Endothelial cell of umbilical vein (primary cell): ENCODE results near the gene DNAH6.

Source experiments
- CTCF ChIP-seq, 2 donors: IDR thresholded peaks; 1 replicate in 1 of 2; 2 replicates in 1 of 2; pipeline ENCODE4 v1.5.1; 2011; ENCODE audit warnings: low read length in 2 of 2, mild to moderate bottlenecking in 2 of 2, moderate library complexity in 2 of 2, control low read depth in 1 of 2, inconsistent platforms in 1 of 2, low read depth in 1 of 2; ENCODE audit not compliant: insufficient read depth in 1 of 2; ENCODE audit errors: extremely low read depth in 1 of 2
- EZH2 ChIP-seq: IDR thresholded peaks from 2 replicates; pipeline ENCODE4 v1.6.1; 2012; ENCODE audit warnings: borderline replicate concordance, low read depth, mild to moderate bottlenecking, moderate library complexity, low read length, inconsistent platforms; ENCODE audit not compliant: severe bottlenecking
- FOS ChIP-seq: IDR thresholded peaks from 2 replicates; pipeline ENCODE4 v1.6.1; 2011; ENCODE audit warnings: mild to moderate bottlenecking, low read length, moderate library complexity, borderline replicate concordance; ENCODE audit not compliant: insufficient read depth
- JUN ChIP-seq: IDR thresholded peaks from 2 replicates; pipeline ENCODE4 v1.6.1; 2011; ENCODE audit warnings: borderline replicate concordance, low read depth; ENCODE audit not compliant: insufficient read length, insufficient read depth
- MYC ChIP-seq: IDR thresholded peaks from one replicate; pipeline ENCODE4 v1.6.1; 2011; ENCODE audit warnings: mild to moderate bottlenecking, low read depth, low read length
- POLR2A ChIP-seq: IDR thresholded peaks from 2 replicates; pipeline ENCODE4 v1.6.1; 2012; ENCODE audit warnings: low read depth, mild to moderate bottlenecking, control low read depth, low read length
- POLR2AphosphoS5 ChIP-seq: IDR thresholded peaks from 2 replicates; pipeline ENCODE4 v1.6.1; 2012; ENCODE audit warnings: low read depth, mild to moderate bottlenecking, control low read depth, low read length, moderate library complexity; ENCODE audit not compliant: insufficient read depth

GRCh38 chr2:84830095-84830494 is 313.8 kb downstream of the DNAH6 start:
- TF ChIP-seq CTCF (IDR thresholded peaks at IDR 0.05; ENCODE audit: extremely low read depth in 1 of 2, insufficient read depth in 1 of 2, low read depth in 1 of 2, low read length in 2 of 2) = no peak
- no peak for TF ChIP-seq EZH2
- no peak for TF ChIP-seq POLR2A
- no peak for TF ChIP-seq POLR2AphosphoS5
- no peak for TF ChIP-seq JUN
- TF ChIP-seq FOS = no peak
- no peak for TF ChIP-seq MYC
